ENCODE data around the gene EID3.

DNA sequence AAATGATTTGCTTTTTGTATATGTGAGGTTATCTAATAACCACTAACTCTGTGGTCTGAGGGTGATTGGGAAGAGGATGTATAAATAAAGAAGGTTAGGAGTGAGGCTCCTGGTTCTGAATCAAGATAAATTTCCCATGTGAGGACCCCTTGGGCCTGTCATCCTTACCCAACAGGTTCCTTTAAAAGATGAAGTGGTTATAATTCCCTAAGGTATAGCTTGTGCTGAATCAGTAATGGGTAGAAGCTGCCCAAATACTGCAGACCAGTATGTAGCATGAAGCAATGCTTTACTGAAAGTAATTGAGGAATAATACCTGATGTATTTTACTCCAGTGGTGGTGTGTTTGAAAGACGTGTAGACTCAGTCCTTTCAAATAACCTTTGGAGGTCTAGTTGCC is 8.7 kb downstream of the EID3 start:
- no peak for TF ChIP-seq POLR2A (IDR thresholded peaks at IDR 0.05)
- TF ChIP-seq, protein P1, sequence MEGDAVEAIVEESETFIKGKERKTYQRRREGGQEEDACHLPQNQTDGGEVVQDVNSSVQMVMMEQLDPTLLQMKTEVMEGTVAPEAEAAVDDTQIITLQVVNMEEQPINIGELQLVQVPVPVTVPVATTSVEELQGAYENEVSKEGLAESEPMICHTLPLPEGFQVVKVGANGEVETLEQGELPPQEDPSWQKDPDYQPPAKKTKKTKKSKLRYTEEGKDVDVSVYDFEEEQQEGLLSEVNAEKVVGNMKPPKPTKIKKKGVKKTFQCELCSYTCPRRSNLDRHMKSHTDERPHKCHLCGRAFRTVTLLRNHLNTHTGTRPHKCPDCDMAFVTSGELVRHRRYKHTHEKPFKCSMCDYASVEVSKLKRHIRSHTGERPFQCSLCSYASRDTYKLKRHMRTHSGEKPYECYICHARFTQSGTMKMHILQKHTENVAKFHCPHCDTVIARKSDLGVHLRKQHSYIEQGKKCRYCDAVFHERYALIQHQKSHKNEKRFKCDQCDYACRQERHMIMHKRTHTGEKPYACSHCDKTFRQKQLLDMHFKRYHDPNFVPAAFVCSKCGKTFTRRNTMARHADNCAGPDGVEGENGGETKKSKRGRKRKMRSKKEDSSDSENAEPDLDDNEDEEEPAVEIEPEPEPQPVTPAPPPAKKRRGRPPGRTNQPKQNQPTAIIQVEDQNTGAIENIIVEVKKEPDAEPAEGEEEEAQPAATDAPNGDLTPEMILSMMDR (IDR thresholded peaks at IDR 0.05) = no peak
